Karpas-422 (cell line): ENCODE data around the gene ZNF598. TPM values are rescaled to one million over a fixed set of nuclear protein-coding genes. Genes with fewer than 3 reads are reported as not detected.

ENCODE experiments used
- DNase-seq: peaks from one replicate; pipeline ENCODE4 v3.0.0-alpha.2; 2015
- H2AFZ ChIP-seq: fragments of 200-600 bp; sonication (generic); 2 replicates; pipeline ENCODE4 v1.6.1; 2014; ENCODE audit warnings: antibody characterized with exemption, low read length, mixed read lengths
- H3K27ac ChIP-seq: fragments of 200-600 bp; sonication (generic); 2 replicates; pipeline ENCODE4 v1.5.1; 2014; ENCODE audit warnings: mild to moderate bottlenecking, low read length, moderate library complexity
- H3K27me3 ChIP-seq: fragments of 200-600 bp; sonication (generic); 2 replicates; pipeline ENCODE4 v1.6.1; 2014; ENCODE audit warnings: low read length, mixed read lengths
- H3K36me3 ChIP-seq: fragments of 200-600 bp; sonication (generic); 2 replicates; pipeline ENCODE4 v1.6.1; 2014; ENCODE audit warnings: low read length, mixed read lengths; ENCODE audit not compliant: insufficient read depth
- H3K4me1 ChIP-seq: fragments of 200-600 bp; sonication (generic); 2 replicates; pipeline ENCODE4 v1.6.1; 2014; ENCODE audit warnings: mild to moderate bottlenecking, low read length, mixed read lengths
- H3K4me2 ChIP-seq: fragments of 200-600 bp; sonication (generic); 2 replicates; pipeline ENCODE4 v1.6.1; 2014; ENCODE audit warnings: low read length, low read depth, mild to moderate bottlenecking; ENCODE audit not compliant: poor library complexity, severe bottlenecking
- H3K4me3 ChIP-seq: fragments of 200-600 bp; sonication (generic); 2 replicates; pipeline ENCODE4 v1.5.1; 2014; ENCODE audit warnings: mild to moderate bottlenecking, antibody characterized with exemption, low read length, mixed read lengths
- H3K79me2 ChIP-seq: fragments of 200-600 bp; sonication (generic); 2 replicates; pipeline ENCODE4 v1.6.1; 2014; ENCODE audit warnings: mild to moderate bottlenecking, low read length, mixed read lengths
- H3K9ac ChIP-seq: fragments of 200-600 bp; sonication (generic); 2 replicates; pipeline ENCODE4 v1.6.0; 2014; ENCODE audit warnings: low read length
- H3K9me2 ChIP-seq: fragments of 200-600 bp; sonication (generic), shearing (Covaris generic); replicated peaks from 2 replicates; pipeline ENCODE4 v1.6.0; 2014; ENCODE audit warnings: mild to moderate bottlenecking, low read length, moderate library complexity; ENCODE audit not compliant: insufficient read depth
- H3K9me3 ChIP-seq: fragments of 300-700, 200-600 bp; sonication (generic); 2 replicates; pipeline ENCODE4 v1.6.1; 2014; ENCODE audit warnings: low read length, mixed read lengths
- H4K20me1 ChIP-seq: fragments of 200-600 bp; sonication (generic); 2 replicates; pipeline ENCODE4 v1.6.1; 2014; ENCODE audit warnings: mild to moderate bottlenecking, antibody characterized with exemption, low read length, low read depth; ENCODE audit not compliant: insufficient read depth
- total RNA-seq: library from RNA; depleted of rRNA; stranded (reverse); fragments of >200 nt; shearing (Covaris generic); gene quantifications from 2 replicates; pipeline ENCODE4 v1.2.3, GENCODE V29; 2014; ENCODE audit warnings: low replicate concordance

Gene ZNF598
- total RNA-seq, 1 experiment from 2014 or later, result 12.6 TPM

GRCh38 chr16:1981398-1981836 lies 28.2 kb downstream of the ZNF598 start, which contains the start of gene NOXO1:
NOXO1 (minus strand) TSS chr16:1981469; CDS start chr16:1981179, 290 bp downstream.
- H3K4me3 ChIP-seq, result no peak within 1 kb of the TSS
- peaks cover 2% of the 10 kb centered on the region; the same call in 1 of the 2 replicates for H3K36me3 ChIP-seq
- H3K9ac ChIP-seq, result no peak within 1 kb of the TSS
- no peaks in the 10 kb centered on the region for H3K9me3 ChIP-seq
- H3K9me2 ChIP-seq, result no peaks in the 10 kb centered on the region
- no peaks in the 10 kb centered on the region for H3K27me3 ChIP-seq
- H4K20me1 ChIP-seq, result no peaks in the 10 kb centered on the region
- no peak within 1 kb of the TSS for H2AFZ ChIP-seq
- DNase-seq, result peak; percentile 64
- no peak within 1 kb of the TSS for H3K4me2 ChIP-seq
- H3K27ac ChIP-seq, result no peak within 1 kb of the TSS
- H3K4me1 ChIP-seq, result peaks cover 23% of the 10 kb centered on the region
- peaks cover 11% of the 10 kb centered on the region for H3K79me2 ChIP-seq

GRCh38 chr16:1980770-1981087 lies 28.9 kb downstream of the ZNF598 start:
- H2AFZ ChIP-seq, result no peak overlapping the region
- no peak overlapping the region for H3K27ac ChIP-seq
- no peak overlapping the region for H3K9ac ChIP-seq
- DNase-seq, result no peak
- H3K4me2 ChIP-seq, result no peak overlapping the region
- H3K79me2 ChIP-seq, result peaks cover 11% of the 10 kb centered on the region
- H3K27me3 ChIP-seq, result no peaks in the 10 kb centered on the region
- H3K9me2 ChIP-seq, result no peaks in the 10 kb centered on the region
- no peaks in the 10 kb centered on the region for H3K9me3 ChIP-seq
- H3K36me3 ChIP-seq, result peaks cover 2% of the 10 kb centered on the region; the same call in 1 of the 2 replicates
- H3K4me3 ChIP-seq, result no peak overlapping the region
- H4K20me1 ChIP-seq, result no peaks in the 10 kb centered on the region
- peaks cover 21% of the 10 kb centered on the region for H3K4me1 ChIP-seq

GRCh38 chr16:1980030-1980769 lies 29.4 kb downstream of the ZNF598 start:
- Histone ChIP-seq H4K20me1 (no peaks in the 10 kb centered on the region), H3K9ac (no peak overlapping the region), H3K4me3 (no peak overlapping the region), H3K27me3 (no peaks in the 10 kb centered on the region), H3K4me2 (no peak overlapping the region), H3K9me2 (no peaks in the 10 kb centered on the region), H3K9me3 (no peaks in the 10 kb centered on the region), H3K79me2 (peaks cover 8% of the 10 kb centered on the region), H3K36me3 (peaks cover 2% of the 10 kb centered on the region; the same call in 1 of the 2 replicates), H2AFZ (no peak overlapping the region), H3K4me1 (peaks cover 15% of the 10 kb centered on the region), H3K27ac (no peak overlapping the region)
- DNase-seq, result no peak

GRCh38 chr16:1979271-1980029 lies 30.2 kb downstream of the ZNF598 start:
- Histone ChIP-seq H3K36me3 (peaks cover 2% of the 10 kb centered on the region; the same call in 1 of the 2 replicates), H3K4me2 (no peak overlapping the region), H3K4me3 (no peak overlapping the region), H3K9me2 (no peaks in the 10 kb centered on the region), H3K27me3 (no peaks in the 10 kb centered on the region), H2AFZ (no peak overlapping the region), H4K20me1 (no peaks in the 10 kb centered on the region), H3K27ac (no peak overlapping the region), H3K79me2 (peaks cover under 1% of the 10 kb centered on the region), H3K9ac (no peak overlapping the region), H3K9me3 (no peaks in the 10 kb centered on the region), H3K4me1 (peaks cover 11% of the 10 kb centered on the region)
- DNase-seq, result no peak

GRCh38 chr16:1978476-1979120 lies 31.0 kb downstream of the ZNF598 start:
- Histone ChIP-seq H4K20me1 (no peaks in the 10 kb centered on the region), H3K4me1 (peaks cover 11% of the 10 kb centered on the region), H3K9me3 (no peaks in the 10 kb centered on the region), H3K27ac (no peak overlapping the region), H2AFZ (no peak overlapping the region), H3K79me2 (peaks cover 4% of the 10 kb centered on the region), H3K4me2 (no peak overlapping the region), H3K4me3 (no peak overlapping the region), H3K9ac (no peak overlapping the region), H3K36me3 (peaks cover 2% of the 10 kb centered on the region; the same call in 1 of the 2 replicates), H3K27me3 (no peaks in the 10 kb centered on the region), H3K9me2 (no peaks in the 10 kb centered on the region)
- DNase-seq, result no peak

GRCh38 chr16:1977875-1978268 lies 31.7 kb downstream of the ZNF598 start:
- peaks cover 16% of the 10 kb centered on the region for H3K4me1 ChIP-seq
- H3K79me2 ChIP-seq, result peaks cover 11% of the 10 kb centered on the region
- H3K9ac ChIP-seq, result no peak overlapping the region
- no peaks in the 10 kb centered on the region for H3K9me3 ChIP-seq
- no peak overlapping the region for H3K4me2 ChIP-seq
- no peak overlapping the region for H2AFZ ChIP-seq
- no peaks in the 10 kb centered on the region for H3K9me2 ChIP-seq
- H3K27ac ChIP-seq, result no peak overlapping the region
- peaks cover 2% of the 10 kb centered on the region; the same call in 1 of the 2 replicates for H3K36me3 ChIP-seq
- no peak for DNase-seq
- no peak overlapping the region for H3K4me3 ChIP-seq
- no peaks in the 10 kb centered on the region; the same call in 1 of the 2 replicates for H4K20me1 ChIP-seq
- no peaks in the 10 kb centered on the region for H3K27me3 ChIP-seq

- H3K9ac ChIP-seq, result no peak overlapping the region
- no peaks in the 10 kb centered on the region for H3K9me3 ChIP-seq
- no peak overlapping the region for H2AFZ ChIP-seq
- H4K20me1 ChIP-seq, result no peaks in the 10 kb centered on the region; the same call in 1 of the 2 replicates
- DNase-seq, result no peak
- peaks cover 2% of the 10 kb centered on the region; the same call in 1 of the 2 replicates for H3K36me3 ChIP-seq
- peaks cover 18% of the 10 kb centered on the region for H3K79me2 ChIP-seq
- no peak overlapping the region for H3K4me2 ChIP-seq
- H3K9me2 ChIP-seq, result no peaks in the 10 kb centered on the region
- peaks cover 19% of the 10 kb centered on the region for H3K4me1 ChIP-seq
- no peaks in the 10 kb centered on the region for H3K27me3 ChIP-seq
- H3K4me3 ChIP-seq, result no peak overlapping the region
- no peak overlapping the region for H3K27ac ChIP-seq
Observed at GRCh38 chr16:1976951-1977874, 32.4 kb downstream of the ZNF598 start.
